ENCODE results near the gene WRAP73.

WRAP73 gene

DNA sequence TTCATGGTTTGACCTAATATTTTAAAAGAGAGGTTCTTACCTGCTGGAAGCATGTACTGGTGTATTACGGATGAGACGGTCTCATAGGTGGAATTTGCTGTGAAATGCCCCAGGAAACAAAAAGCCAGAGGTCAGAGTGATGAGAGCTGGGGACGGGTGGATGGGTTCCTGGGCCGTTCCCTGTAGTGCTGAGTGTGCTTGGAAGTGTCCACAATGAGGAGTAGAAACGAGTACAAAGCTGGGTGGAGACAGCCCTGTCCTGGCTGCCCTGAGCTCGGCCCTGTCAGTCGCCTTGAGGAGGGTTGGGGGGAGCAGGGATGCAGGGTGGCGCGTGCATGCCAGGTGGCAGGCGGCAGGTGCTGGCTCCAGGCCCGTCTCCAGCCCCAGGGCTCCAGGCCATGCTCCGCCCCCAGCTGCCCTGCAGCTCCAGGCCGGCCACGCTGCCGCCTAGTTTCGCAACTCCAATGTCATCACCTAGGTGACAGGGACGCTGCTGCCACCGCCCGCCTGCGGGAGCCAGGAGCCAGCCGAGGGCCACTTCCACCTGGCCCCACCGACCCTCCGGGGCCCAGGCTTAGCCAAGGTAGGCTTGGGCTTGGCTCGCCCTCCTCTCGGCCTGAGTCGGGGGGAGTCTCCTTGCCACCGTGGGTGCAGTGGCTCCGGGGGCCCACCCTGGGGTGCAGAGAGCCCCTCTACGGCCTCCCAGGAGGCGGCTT, 18.8 kb upstream of the WRAP73 start:
- DNase-seq (ENCODE audit: low read depth) = no peak

DNA sequence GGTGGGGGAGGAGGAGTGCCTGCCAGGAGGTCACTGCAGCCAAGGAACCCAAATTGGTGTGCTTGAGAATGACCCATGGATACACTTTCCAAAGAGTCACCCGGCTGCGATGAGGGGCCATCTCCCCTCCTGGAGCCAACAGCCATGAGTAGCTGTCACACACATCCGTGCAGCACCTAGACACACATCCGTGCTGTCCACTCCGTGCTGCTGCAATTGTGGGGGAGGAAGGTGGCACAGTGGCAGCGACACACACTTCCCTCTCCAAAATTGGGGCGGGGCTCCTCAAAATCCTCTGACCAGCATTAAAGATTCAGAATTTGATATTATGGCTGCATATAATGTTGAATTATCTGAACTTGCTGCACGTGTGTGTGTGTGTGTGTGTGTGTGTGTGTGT, 18.2 kb upstream of the WRAP73 start:
- no peak for DNase-seq (ENCODE audit: low read depth)

DNA sequence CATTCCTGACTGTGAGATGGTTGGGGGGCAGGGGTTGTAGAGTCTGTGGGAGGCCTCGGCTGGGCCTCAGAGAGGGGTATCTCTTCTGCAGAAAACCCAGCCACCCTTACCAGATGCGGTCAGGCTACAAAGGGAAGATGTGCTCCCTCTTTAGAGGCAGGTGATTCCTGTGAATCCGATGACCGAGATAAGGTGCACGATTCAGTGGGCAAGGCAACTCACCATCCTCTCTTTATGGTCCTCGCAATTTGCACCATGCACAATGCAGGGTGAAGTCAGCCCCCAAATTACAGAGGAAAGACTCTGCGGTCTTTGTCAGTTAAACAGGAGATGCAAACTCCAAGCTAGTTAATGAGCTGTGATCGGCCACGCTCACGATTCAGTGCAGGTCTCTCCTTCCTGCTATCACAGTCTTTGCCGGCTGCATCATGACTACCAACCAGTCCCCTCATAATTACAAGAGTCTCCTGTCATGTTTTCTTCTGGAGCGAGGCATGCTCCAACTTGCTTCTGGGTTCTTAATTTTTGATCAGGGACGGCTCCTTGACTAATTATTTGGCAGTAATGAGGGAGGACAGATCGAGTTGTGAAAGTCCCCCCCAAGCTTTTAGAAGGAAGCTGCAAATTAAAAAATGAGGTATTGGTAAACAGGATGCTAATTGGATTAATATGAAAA, 14.9 kb upstream of the WRAP73 start:
- no peak for DNase-seq (ENCODE audit: low read depth)

DNA sequence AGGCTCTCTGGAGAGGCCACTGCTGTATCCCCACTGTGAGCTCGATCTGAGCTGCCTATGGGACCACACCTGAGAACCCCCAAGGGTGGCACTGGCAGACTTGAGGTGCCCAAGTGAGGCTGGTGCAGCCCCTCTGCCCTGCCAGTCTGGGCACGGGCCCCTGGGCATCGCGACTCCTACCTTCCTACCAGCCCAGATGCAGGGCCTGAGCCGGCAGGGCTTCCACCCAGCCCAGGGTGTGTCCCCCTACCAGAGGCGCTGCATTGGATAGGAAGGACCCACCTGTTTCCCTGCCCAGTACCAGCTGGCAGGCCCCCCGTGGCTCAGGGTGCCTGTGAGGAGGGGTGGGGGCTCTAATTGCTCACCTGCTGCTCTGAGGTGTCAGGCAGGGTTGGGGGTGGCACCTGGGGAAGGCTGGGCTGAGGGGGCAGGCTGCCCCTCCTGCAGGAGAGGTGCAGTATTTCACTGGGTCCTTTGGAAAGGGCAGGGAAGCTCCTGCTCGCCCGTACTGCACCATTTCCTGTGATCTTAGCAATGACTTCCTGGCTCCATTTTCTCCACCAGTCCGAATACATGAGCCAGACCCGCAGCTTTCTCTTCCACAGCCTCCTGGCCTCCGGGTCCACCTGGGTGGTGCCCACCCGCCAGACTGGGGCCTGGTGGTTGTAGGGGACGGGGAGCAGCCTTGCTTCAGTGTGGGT, 14.2 kb upstream of the WRAP73 start:
- no peak for DNase-seq (ENCODE audit: low read depth)

DNA sequence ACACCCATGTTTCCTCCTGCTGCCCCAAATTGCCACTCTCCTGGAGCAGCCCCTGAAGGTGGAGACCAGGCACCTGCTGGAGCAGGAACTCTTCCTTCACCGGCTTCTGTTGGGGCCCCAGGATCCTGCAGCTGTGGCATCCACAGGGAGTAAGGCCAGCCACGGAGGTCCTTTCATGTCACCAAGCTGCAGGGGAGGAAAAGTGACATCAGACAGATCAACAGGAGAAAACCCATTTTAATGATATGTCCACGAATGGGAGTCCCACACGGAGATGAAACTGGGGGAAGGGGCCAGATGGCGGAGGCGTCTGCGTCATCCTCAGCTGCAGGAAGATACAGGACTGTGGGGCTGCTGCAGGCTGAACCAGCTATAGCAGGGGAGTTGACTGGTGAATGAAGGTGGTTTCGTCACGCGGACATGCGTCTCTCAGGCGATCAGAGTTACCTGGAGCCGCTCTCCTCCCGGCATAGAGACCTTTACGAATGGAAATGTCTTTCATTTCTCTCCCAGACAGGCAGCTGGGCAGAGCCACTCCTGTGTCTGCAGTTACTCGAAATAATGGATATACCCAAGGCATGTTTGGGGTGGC, 12.3 kb upstream of the WRAP73 start:
- DNase-seq (ENCODE audit: low read depth) = no peak

DNA sequence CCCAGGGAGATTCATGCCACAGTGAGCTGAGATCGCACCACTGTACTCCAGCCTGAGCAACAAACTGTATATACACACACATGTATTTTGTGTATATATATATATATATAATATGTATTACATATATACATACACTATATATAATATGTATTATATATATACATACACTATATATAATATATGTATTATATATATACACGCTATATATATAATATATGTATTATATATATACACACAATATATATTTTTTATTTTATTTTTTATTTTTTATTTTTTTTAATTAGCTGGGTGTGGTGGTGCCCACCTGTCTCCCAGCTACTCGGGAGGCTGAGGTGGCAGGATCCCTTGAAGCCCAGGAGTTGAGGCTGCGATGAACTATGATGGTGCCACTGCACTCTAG, 11.7 kb upstream of the WRAP73 start:
- no peak for DNase-seq (ENCODE audit: low read depth)

DNA sequence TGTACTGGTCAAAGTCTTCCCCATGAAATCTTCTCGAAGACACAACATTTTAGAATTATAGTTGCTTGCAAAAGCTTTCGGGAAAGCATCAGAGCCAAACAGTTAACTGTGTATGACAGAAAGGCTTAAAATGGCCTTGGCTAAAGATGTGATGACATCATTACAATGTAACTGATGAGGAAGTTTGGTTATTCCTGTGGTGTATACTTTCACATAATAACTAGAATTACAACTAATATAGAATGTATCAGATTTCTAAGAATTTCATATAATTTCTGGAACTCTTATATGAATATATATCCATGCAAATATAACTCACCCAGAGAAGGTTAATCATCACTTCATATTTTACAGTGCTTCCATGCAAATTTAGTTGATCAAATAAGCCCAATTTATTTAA, 10.8 kb upstream of the WRAP73 start:
- no peak for DNase-seq (ENCODE audit: low read depth)

DNA sequence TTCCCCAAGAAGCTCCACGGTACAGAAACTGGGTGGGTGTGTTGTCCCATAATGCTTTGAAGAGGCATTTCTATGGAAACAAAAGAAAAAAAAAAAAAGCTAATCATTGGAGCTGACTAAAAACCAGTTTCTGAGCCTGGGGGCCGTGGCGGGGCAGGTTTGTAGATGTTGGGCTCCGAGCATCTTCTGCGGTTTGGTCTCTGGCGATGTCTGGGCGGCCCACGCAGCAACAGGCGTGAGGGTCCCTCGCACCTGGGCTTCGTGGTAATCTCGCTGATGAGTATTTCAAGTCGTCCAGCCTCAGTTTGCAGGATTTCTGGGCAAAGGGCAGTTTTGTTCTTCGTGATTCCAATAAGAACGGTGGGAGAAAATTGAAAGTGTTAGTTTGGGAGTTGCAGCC, 9.2 kb upstream of the WRAP73 start:
- DNase-seq (ENCODE audit: low read depth) = no peak

DNA sequence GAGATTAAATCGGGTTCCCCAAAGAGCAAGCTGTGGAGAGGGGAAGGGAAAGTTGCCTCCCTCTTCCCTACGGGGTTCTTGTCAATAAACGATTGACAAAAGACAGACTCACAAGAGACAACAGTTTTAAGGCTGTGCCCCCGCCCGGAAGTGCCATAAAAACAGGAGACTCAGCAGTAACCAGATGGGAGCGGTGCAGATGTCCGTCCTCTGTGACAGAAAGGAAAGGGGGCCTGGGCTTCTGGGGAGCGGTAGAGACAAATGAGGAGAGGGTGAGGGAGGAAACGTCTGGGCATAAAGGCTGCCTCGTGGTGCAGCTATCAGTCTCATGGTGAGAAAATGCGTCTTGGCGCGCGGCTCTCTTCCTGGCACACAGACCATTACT, 8.3 kb upstream of the WRAP73 start:
- no peak for DNase-seq (ENCODE audit: low read depth)

DNA sequence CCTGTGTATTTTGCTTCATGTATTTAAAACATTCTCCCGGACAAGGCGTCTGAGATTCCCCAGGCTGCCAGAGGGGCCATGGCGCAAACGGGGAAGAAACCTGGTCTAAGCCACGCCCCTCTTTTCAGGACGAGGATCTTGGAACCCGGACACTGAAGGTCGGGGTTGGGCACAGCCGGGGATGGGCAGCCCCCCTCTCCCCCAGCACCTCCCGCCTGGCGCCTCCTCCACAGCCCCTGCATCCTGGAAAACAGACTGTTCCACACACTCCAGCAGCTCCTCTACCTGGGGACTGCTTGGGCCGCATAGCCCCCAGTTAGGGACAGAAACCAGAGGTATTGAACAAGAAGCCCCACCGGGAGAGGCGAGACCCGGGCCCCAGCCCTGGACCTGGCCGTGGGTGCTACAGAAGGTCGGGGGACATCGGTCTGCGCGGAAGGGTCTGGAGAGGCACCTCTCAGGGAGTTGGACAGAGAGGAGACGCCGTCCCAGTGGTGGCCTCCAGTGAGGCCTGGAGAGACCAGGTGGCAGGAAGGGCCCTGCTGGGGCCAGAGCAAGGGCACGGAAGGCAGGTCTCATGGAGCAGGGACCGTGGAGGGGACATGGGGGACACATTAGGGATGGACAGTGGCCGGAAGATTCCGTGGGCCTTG, 7.8 kb upstream of the WRAP73 start:
- DNase-seq (ENCODE audit: low read depth) = no peak

DNA sequence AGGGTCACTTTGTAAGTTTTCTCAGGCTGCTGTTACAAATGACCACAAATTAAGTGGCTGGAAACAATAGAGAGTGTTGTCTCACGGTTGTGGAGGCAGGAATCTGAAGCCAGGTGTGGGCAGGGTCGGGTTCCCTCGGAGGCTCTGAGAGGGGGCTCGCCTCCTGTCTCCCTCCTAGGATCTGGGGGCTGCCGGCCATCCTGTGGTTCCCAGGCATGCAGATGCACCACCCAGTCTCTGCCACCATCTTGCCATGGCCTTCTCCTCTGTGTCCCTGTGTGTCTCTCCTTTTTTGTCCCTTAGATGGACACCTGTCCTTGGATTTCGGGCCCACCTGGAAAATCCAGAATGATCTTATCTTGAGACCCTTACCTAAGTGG, 7.2 kb upstream of the WRAP73 start:
- no peak for DNase-seq (ENCODE audit: low read depth)

DNA sequence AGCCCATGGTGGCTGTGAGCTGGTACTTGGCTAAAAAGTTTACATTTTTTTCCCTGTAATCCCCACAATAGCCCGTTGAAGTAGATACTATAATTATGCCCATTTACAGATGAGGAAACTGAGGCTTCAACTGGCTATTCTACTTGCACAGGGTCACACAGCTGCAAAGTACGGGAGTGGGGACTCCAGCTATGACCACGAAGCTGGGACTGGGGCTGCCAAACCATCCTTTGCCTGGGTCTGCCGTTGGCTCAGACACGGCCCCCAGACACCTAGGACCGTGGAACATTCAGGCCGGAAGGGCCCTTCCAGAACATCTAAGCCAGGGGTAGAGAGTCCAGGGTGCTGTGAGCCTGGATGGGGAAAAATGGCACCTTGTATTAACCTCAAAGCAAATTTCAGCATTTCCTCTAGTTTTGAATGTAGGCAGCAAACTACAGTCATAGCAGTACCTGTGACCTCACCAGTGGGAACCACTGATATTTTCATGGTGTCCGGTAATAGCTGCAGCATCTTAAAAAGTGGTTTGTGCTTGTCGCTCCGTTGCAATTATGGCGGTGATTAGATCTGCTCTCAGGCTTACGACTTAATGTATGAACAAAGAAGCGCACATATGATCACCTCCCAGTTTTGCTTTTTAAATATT, 6.7 kb upstream of the WRAP73 start:
- no peak for DNase-seq (ENCODE audit: low read depth)

DNA sequence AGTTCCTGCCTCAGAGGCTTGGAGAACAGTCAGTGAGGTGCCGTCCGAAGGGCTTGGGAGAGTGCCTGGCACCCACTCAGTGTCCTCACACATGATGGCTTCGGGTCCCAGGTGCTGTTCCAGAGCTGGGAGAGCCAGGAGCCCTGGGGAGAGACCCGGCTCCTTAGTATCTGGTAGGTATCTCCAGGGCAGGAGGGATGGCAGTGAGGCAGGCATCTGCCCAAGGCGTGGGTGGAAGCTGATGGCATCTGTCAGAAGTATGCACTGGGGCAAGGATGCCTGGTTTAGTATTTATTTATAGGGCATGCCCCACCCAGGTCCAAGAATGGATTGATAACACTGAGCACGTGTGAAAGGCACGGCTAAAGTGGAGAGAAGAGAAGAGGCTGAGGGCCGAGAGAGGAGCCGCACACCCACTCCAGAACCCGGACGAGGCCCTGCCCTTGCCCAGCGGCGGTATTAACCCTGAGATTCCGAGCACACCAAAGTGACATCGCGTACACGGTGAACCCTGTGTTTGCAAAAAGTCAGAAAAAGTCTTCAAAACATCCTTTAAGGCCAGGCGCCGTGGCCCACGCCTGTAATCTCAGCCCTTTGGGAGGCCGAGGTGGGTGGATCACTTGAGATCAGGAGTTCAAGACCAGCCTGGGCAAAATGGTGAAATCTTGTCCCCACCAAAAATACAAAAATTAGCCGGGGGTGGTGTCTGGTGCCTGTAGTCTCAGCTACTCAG, 4.8 kb upstream of the WRAP73 start:
- DNase-seq (ENCODE audit: low read depth) = no peak

DNA sequence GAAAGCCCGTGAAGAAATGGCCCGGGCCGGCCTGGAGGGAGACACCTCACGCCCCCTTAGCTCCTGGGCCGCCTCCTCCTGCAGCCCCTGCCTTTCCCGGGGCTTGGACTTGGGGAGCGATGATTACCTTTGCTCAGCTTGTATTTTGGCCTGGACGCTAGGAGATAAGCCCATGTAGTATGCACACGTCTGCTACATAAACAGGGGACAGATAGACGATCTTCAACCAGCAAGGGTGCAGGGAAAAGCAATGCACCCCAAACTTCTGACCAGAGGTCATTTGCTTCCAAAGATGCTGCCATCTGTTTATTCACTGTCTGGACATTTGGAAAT, 3.3 kb upstream of the WRAP73 start:
- no peak for DNase-seq (ENCODE audit: low read depth)

DNA sequence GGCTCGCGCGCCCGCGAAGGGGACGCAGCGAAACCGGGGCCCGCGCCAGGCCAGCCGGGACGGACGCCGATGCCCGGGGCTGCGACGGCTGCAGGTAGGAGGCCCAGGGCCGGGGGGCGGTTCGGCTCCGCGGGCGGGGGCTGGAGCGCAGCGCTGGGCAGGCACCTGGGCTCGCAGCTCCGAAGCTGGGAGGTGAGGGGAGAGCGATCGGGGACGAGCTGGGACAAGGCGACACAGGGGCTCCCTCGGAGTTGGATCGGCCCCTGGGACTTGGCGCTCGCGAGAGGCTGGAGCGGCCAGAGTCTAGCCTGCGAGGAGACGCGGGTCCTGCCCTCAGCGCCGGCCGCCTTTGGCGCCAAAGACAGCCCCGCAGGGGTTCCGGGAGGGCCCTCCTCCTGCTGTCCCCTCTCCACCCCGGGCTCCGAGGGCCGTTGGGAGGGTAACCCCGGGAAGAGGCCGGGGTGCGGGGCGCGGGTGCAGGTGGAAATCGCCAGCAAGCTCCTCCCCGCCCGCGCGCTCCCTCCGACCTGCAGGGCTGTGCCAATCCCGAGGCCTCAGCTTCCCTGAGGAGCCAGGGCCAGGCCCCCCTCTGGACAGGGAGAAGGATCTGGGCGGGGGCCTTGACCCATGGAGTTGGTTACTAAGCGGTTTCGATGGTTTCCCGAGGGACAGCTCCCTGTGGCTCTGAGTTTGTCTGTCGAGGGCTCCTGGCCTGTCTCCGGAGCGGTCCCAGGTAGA, 2.8 kb upstream of the WRAP73 start:
- DNase-seq (ENCODE audit: low read depth) = no peak

DNA sequence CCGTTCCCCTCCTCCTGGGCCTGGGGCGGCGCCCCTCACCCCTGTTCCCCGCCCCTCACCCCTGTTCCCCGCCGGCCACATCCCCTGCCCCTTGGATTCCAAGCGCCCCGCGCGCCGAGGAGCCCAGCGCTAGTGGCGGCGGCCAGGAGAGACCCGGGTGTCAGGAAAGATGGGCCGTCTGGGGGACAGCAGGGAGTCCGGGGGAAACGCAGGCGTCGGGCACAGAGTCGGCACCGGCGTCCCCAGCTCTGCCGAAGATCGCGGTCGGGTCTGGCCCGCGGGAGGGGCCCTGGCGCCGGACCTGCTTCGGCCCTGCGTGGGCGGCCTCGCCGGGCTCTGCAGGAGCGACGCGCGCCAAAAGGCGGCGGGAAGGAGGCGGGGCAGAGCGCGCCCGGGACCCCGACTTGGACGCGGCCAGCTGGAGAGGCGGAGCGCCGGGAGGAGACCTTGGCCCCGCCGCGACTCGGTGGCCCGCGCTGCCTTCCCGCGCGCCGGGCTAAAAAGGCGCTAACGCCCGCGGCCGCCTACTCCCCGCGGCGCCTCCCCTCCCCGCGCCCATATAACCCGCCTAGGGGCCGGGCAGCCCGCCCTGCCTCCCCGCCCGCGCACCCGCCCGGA, 2.1 kb upstream of the WRAP73 start, which contains the start of gene TP73:
Gene TP73 (plus strand): TSS at position 587 of the 618 bp plus-strand sequence. CDS start 29,850 bp downstream, outside the sequence.
- no peak for DNase-seq (ENCODE audit: low read depth)

DNA sequence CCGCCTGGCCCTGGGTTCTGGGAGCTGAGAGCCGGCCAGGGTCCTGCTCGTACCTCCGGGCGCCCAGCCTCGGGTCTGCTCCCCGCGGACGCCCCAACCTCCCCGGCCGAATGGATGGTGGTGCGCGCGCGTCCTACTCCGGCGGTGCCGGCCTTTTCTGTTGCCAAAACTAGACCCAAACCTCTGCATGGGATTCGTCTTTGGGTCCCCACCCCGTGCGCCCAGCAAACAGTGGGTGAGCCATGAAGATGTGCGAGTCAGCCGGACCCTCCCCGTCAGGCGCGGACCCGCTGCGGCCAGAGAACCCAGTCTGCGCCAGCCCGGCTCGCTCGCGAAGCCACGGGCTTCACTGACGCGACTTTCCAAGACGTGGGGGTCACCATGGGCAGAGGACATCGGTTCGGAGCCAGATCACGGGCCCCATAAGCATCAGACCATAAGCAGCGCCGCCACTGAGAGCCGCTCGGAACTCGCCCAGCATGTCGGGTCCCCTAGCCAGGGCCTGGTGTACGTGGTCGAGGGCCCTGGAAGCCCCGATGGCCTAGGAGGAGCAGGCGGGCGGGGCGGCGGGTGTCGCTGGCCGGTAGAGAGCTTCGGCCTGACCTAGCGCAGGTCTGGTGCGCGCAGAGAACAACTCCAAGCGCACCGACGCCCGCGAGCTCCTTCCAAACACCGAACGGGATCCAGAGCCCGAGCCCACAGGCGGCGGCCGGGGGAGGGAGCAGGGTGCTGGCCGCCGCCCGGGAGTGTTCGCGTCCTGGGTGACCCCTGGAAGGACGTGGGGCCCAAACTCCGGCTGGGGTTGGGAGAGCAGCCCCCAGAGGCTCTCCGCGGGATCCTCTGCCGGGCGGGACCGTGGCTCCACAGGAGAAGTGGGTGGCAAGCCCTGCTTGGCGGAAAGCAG, 1.4 kb upstream of the WRAP73 start:
- no peak for DNase-seq (ENCODE audit: low read depth)

DNA sequence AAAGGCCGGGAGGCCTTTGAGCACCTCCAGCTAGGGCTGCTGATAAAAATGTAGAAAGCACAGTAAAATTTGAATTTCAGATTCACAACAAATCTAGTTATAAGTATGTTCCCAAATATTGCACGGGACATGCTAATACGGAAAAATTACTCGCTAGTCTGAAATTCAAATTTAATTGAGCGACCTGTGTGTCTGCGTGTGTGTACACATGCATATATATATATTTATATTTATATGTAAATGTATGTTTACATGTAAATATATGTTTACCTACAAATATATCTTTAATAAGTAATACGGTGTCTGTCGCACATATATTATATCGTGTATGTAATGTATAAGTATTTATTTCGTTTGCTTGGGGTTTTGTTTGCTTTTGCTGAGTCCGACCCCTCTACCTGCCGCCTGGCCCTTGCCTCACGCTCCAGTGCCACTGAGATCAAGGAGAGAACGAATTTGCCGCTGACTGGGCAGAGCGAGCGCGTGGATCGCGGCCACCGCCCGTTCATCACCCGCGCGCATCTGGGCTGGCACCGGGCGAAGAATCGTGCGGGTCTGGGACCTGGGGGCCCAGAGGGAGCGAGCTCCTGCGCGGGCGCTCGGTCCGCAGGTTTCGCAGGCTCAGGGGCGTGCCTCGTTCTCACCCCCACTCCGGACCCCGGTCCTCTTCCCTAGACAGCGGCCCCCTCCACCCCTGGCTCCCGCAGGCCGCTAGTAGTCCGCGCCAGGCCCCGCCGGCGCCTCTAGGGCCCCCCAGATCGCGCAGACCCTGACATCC, 534 bp upstream of the WRAP73 start:
- no peak for DNase-seq (ENCODE audit: low read depth)

Data from non-pigmented ciliary epithelial cell (primary cell).